Small intestine (tissue), 7 donors: ENCODE measurements around the gene RHOA. TPM values are rescaled to one million over a fixed set of nuclear protein-coding genes. Genes with fewer than 3 reads are reported as not detected.
"Not testable (repeated sequence)": the region's sequence is repeated elsewhere in the genome, so short reads cannot be mapped to it uniquely, and the experiment has no call there.

Experiments used
- DNase-seq, 2 donors: peaks; one replicate each; pipeline versions ENCODE4 v3.0.0 to v3.0.0-alpha.2; 2013
- FAIRE-seq: peaks from 2 replicates; lab custom pipeline; 2012; peaks lifted over from hg19 to GRCh38; lab: Jason Lieb, UNC
- H3K27ac ChIP-seq, 3 donors: one replicate each; pipeline ENCODE4 v1.5.1; 2013; ENCODE audit warnings: low read length in 2 of 3, mild to moderate bottlenecking in 2 of 3, control low read depth in 1 of 3, inconsistent platforms in 1 of 3, low read depth in 1 of 3, moderate library complexity in 1 of 3
- H3K27me3 ChIP-seq, 3 donors: one replicate each; pipeline ENCODE4 v1.6.1; 2013; ENCODE audit warnings: low read length in 3 of 3, inconsistent platforms in 1 of 3; ENCODE audit not compliant: control insufficient read depth in 3 of 3, insufficient read depth in 3 of 3
- H3K36me3 ChIP-seq, 3 donors: one replicate each; pipeline ENCODE4 v1.6.1; 2013; ENCODE audit warnings: low read length in 3 of 3, inconsistent platforms in 1 of 3, low read depth in 1 of 3, mild to moderate bottlenecking in 1 of 3, moderate library complexity in 1 of 3; ENCODE audit not compliant: control insufficient read depth in 3 of 3, insufficient read depth in 2 of 3
- H3K4me1 ChIP-seq, 3 donors: one replicate each; pipeline ENCODE4 v1.6.1; 2013; ENCODE audit warnings: low read length in 2 of 3, inconsistent platforms in 1 of 3, low read depth in 1 of 3, mild to moderate bottlenecking in 1 of 3, moderate library complexity in 1 of 3; ENCODE audit not compliant: control insufficient read depth in 3 of 3, insufficient read depth in 2 of 3
- H3K4me3 ChIP-seq, 3 donors: one replicate each; pipeline ENCODE4 v1.5.1; 2013; ENCODE audit warnings: low read length in 3 of 3, control low read depth in 1 of 3, inconsistent platforms in 1 of 3, low read depth in 1 of 3, mild to moderate bottlenecking in 1 of 3, moderate library complexity in 1 of 3
- H3K9me3 ChIP-seq, 2 donors: one replicate each; pipeline ENCODE4 v1.6.1; 2013; ENCODE audit warnings: low read depth in 1 of 2, low read length in 1 of 2; ENCODE audit not compliant: control insufficient read depth in 2 of 2, insufficient read depth in 1 of 2
- WGBS, 3 donors: extraction: QIAGEN DNeasy Blood & Tissue Kit; methylation state at CpG; one replicate each; pipeline ENCODE4 v1.1.7; 2013; 5-methylcytosine and 5-hydroxymethylcytosine counted together
- polyA plus RNA-seq, 4 donors: library from polyadenylated mRNA; stranded (reverse) in 3 of 4; unstranded in 1 of 4; fragments of 200-250 nt in 3 of 4; fragments of 120-200 nt in 1 of 4; gene quantifications; one replicate each; pipeline versions ENCODE4 v1.2.1 to v1.2.3, GENCODE V29; 2013
- donor health status: healthy with polysubstance abuse.
- donor health status: control.
- donor health status: control.
- donor health status: Bipolar disorder and iron deficiency.
- donor health status: healthy.

Gene RHOA
- polyA plus RNA-seq, 4 donors = 309 to 371 (median 362) TPM

DNA sequence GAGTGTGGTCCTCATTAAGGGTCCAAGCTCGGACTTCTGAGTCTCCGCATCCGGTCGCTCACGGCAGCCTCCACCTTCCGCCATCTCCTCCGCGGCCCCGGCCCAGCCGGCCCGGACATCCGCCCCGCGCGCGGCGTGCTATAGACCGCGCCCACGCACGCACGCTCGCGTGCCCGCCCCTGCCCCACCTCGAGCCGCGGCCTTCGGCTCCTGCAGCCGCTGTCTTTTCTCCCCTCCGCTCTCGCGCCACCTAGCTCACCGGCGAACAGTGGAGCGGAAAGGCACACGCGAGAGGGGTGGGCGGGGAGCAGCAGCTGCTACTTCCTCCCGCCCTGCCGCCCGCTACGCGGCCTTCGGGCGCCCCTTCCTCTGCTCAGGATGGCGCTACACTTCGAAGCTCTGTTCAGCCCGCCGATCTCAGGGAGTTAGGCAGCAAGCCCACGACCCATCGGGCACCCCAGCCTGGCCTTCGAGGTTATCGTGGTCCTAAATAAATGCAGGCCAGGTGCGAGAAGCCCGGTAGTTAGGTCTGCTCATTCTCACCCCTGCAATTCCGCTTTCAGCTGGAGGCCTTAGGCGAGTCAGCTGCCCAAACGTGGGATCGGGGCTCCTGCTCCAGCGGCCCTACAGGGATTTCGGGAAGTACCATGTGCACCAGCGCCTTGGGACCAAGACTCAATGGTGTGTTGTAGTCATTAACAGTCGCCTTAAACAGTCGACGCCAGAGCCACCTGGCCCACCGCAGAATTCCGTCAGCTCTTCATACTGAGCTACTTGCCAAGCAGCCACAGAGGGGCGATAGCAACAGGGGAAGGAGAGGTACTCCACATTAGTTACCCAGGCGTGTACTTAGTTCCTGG lies 71.6 kb downstream of the RHOA start, which contains the start of gene USP4:
Gene USP4 (minus strand): TSS at position 113 of the 860 bp plus-strand sequence. CDS start 29 bp downstream, at position 84.
- Histone ChIP-seq H3K4me1 (peaks cover 2 to 12% (median 6%) of the 10 kb centered on the region in 3 donors), H3K36me3 (peaks cover 0 to 17% (median 3%) of the 10 kb centered on the region in 3 donors), H3K27ac (peak within 1 kb of the TSS; percentile 99 to 100 (median 99)), H3K4me3 (peak within 1 kb of the TSS; percentile 86 to 99 (median 88)), H3K9me3 (no peaks in the 10 kb centered on the region), H3K27me3 (no peaks in the 10 kb centered on the region)
- 1 to 2% (median 2%) methylated on average over 59 to 70 of the region's 70 CpGs for WGBS, 3 donors
- FAIRE-seq (no peak), DNase-seq (peak; percentile 94 to 95)

GRCh38 chr3:49339581-49339940 lies 72.2 kb downstream of the RHOA start:
- Histone ChIP-seq H3K4me3 (peak overlapping the region; percentile 86 to 99 (median 88)), H3K36me3 (peaks cover 3 to 18% (median 5%) of the 10 kb centered on the region in 3 donors), H3K27me3 (no peaks in the 10 kb centered on the region), H3K27ac (peak overlapping the region; percentile 99 to 100 (median 99)), H3K9me3 (no peaks in the 10 kb centered on the region), H3K4me1 (peaks cover 2 to 14% (median 6%) of the 10 kb centered on the region in 3 donors)
- 1% methylated on average over 16 to 17 of the region's 17 CpGs for WGBS, 3 donors
- FAIRE-seq (no peak), DNase-seq (peak in 1 of 2 donors; percentile 12)

DNA sequence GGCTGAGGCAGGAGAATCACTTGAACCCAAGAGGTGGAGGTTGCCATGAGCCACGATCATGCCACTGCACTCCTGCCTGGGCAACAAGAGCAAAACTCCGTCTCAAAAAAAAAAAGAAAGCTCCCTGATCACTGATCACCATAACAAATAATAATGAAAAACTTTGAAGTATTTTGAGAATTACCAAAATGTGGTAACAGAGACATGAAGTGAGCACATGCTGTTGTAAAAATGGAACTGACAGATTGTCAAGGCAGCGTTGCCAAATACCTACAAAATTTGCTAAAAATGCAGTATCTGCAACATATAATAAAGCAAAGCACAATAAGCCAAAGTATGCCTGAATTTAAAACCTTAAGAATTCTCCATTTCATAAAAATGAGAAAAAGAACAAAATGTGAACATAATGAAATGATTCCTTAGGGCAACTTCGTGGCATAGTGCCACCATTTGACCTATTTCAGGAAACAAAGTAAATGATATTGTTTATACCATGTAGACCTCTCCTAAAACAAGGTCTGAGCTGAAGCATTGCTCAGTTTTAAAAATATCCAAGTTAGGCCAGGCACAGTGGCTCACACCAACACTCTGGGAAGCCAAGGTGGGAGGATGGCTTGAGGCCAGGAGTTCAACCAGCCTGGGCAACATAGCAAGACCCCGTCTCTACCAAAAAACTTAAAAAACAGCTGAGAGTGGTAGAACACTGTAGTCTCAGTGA lies 77.7 kb downstream of the RHOA start:
- no peak for DNase-seq
- Histone ChIP-seq H3K27me3 (no peaks in the 10 kb centered on the region), H3K9me3 (no peaks in the 10 kb centered on the region), H3K27ac (peak overlapping the region in 1 of 3 donors; percentile 27), H3K4me1 (peaks cover 0 to 7% (median 3%) of the 10 kb centered on the region in 3 donors), H3K36me3 (peaks cover 9 to 64% (median 21%) of the 10 kb centered on the region in 3 donors), H3K4me3 (no peak overlapping the region)
- 89 to 97% (median 90%) methylated on average over 5 of the region's 5 CpGs for WGBS, 3 donors
- FAIRE-seq = no peak

DNA sequence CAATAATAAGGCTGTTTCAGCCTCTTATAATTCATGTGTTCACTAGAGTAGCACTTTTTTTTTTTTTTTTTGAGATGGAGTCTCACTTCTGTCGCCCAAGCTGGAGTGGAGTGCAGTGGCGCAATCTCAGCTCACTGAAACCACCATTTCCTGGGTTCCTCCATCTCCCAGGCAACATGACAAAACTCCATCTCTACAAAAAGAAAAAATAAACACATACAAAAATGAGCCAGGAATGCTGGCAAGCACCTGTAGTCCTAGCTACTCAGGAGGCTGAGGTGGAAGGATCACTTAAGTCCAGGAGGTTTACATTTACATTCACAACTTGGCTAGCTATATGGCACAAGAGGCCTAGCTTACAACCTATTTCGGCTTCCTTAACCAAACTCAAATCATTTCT lies 78.7 kb downstream of the RHOA start:
- peaks cover 0 to 7% (median 0%) of the 10 kb centered on the region in 3 donors for H3K4me1 ChIP-seq
- H3K9me3 ChIP-seq = no peaks in the 10 kb centered on the region
- peaks cover 9 to 67% (median 21%) of the 10 kb centered on the region in 3 donors for H3K36me3 ChIP-seq
- H3K4me3 ChIP-seq = no peak overlapping the region
- no peaks in the 10 kb centered on the region for H3K27me3 ChIP-seq
- H3K27ac ChIP-seq = no peak overlapping the region
- 70 to 97% (median 90%) methylated on average over 3 of the region's 3 CpGs for WGBS, 3 donors
- no peak for FAIRE-seq
- DNase-seq = no peak

- no peaks in the 10 kb centered on the region for H3K27me3 ChIP-seq
Measured at GRCh38 chr3:49329186-49329585, 82.6 kb downstream of the RHOA start.

GRCh38 chr3:49328350-49328749 lies 83.4 kb downstream of the RHOA start:
- H3K36me3 ChIP-seq = peaks cover 17 to 78% (median 18%) of the 10 kb centered on the region in 3 donors
- H3K4me3 ChIP-seq, H3K27ac ChIP-seq, H3K9me3 ChIP-seq, DNase-seq, FAIRE-seq, H3K4me1 ChIP-seq, H3K27me3 ChIP-seq: not testable (repeated sequence)
- 77 to 90% (median 89%) methylated on average over 2 of the region's 2 CpGs for WGBS, 3 donors

More at GRCh38 chr3:49329186-49329585, 82.6 kb downstream of the RHOA start:
- H3K9me3 ChIP-seq = no peaks in the 10 kb centered on the region
- no peak overlapping the region for H3K27ac ChIP-seq
- WGBS, 3 donors = 88 to 99% (median 95%) methylated on average over 4 of the region's 4 CpGs
- H3K4me3 ChIP-seq = no peak overlapping the region
- peaks cover 0 to under 1% (median 0%) of the 10 kb centered on the region in 3 donors for H3K4me1 ChIP-seq
- H3K36me3 ChIP-seq = peaks cover 16 to 79% (median 17%) of the 10 kb centered on the region in 3 donors
- FAIRE-seq = no peak
- no peak for DNase-seq

DNA sequence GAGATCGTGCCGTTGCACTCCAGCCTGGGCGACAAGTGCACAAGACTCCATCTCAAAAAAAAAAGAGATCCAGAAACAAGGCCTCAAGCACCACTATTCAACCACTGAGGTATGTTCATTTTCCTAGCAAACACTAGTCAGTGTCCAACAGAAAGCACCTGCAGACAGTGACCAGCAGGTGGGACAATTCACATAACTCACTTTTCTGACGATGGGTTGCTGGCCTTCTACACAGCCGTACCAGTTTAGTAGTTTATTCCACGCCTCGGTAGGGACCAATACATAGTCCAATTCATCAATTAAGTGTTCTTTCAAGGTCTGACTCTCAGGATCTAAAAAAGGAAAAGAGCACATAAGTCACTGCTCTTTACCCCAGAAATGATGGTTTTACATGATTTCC lies 84.3 kb downstream of the RHOA start:
- Histone ChIP-seq H3K27ac (no peak overlapping the region), H3K4me1 (no peaks in the 10 kb centered on the region), H3K4me3 (no peak overlapping the region), H3K9me3 (no peaks in the 10 kb centered on the region), H3K36me3 (peaks cover 13 to 78% (median 17%) of the 10 kb centered on the region in 3 donors), H3K27me3 (no peaks in the 10 kb centered on the region)
- DNase-seq (no peak), FAIRE-seq (no peak)
- WGBS, 3 donors = 83 to 84% (median 83%) methylated on average over 7 of the region's 7 CpGs

DNA sequence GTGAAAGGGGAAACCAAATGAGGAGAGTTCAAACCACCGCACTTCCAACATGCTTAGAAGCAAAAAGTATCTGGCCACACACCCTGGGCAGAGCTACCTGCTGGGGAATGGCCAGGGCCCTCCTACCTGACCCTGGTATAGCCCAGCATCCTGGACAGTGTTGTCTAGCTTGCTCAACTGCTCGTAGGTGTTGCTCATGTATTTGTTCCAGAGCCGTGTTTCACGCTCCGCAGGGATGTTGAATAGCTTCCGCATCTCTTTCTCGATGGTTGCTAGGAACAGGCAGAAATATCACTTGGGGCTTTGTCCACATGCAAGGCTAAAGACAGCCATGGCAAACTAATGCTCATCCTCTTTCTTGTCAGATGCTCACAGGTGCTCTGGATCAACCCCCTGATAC lies 87.0 kb downstream of the RHOA start:
- peaks cover 12 to 72% (median 20%) of the 10 kb centered on the region in 3 donors for H3K36me3 ChIP-seq
- no peak overlapping the region for H3K27ac ChIP-seq
- H3K4me3 ChIP-seq = no peak overlapping the region
- 95 to 97% (median 96%) methylated on average over 7 of the region's 7 CpGs for WGBS, 3 donors
- FAIRE-seq (no peak), DNase-seq (no peak)
- H3K4me1 ChIP-seq = no peaks in the 10 kb centered on the region
- H3K9me3 ChIP-seq = no peaks in the 10 kb centered on the region
- no peaks in the 10 kb centered on the region for H3K27me3 ChIP-seq
